Measurements from ENCODE around the gene SF3B2.
"Not testable (repeated sequence)": the region's sequence is repeated elsewhere in the genome, so short reads cannot be mapped to it uniquely, and the experiment has no call there.

SF3B2 gene

GRCh38 chr11:66008095-66008467, 44.1 kb upstream of the SF3B2 start:
- TF ChIP-seq, protein P1, sequence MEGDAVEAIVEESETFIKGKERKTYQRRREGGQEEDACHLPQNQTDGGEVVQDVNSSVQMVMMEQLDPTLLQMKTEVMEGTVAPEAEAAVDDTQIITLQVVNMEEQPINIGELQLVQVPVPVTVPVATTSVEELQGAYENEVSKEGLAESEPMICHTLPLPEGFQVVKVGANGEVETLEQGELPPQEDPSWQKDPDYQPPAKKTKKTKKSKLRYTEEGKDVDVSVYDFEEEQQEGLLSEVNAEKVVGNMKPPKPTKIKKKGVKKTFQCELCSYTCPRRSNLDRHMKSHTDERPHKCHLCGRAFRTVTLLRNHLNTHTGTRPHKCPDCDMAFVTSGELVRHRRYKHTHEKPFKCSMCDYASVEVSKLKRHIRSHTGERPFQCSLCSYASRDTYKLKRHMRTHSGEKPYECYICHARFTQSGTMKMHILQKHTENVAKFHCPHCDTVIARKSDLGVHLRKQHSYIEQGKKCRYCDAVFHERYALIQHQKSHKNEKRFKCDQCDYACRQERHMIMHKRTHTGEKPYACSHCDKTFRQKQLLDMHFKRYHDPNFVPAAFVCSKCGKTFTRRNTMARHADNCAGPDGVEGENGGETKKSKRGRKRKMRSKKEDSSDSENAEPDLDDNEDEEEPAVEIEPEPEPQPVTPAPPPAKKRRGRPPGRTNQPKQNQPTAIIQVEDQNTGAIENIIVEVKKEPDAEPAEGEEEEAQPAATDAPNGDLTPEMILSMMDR (conservative IDR thresholded peaks at IDR 0.05) = no peak
- no peak for TF ChIP-seq ZFX (IDR thresholded peaks at IDR 0.05)

GRCh38 chr11:66008468-66009101, 43.6 kb upstream of the SF3B2 start:
- TF ChIP-seq, protein P1 (conservative IDR thresholded peaks at IDR 0.05) = no peak
- no peak for TF ChIP-seq ZFX (IDR thresholded peaks at IDR 0.05)
- no peak overlapping the region for H3K27ac ChIP-seq

More at GRCh38 chr11:66008095-66008467, 44.1 kb upstream of the SF3B2 start:
- no peak overlapping the region for H3K27ac ChIP-seq

DNA sequence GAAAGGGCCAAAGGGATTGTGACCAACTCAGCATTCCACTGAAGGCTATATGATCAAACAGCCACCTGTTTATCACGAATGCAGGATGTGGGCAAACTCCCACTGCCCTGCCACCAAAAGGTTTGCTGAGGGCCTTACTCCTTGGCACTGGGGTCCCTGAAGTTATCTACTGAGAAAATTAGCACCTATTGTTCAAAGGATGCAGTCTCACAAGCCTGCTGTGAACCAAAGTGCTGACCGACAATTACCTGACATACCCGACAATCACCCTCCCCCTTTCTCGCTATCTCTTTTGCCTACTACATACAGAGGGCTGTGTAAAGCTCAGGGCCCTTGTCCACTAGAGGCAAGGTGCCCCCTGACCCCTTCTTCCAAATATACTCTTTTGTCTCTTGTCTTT, 42.1 kb upstream of the SF3B2 start:
- not testable (repeated sequence) for H3K27ac ChIP-seq

- H3K27ac ChIP-seq = no peak overlapping the region
- TF ChIP-seq ZFX (IDR thresholded peaks at IDR 0.05) = no peak
Observed at GRCh38 chr11:66011239-66011784, 40.9 kb upstream of the SF3B2 start.

DNA sequence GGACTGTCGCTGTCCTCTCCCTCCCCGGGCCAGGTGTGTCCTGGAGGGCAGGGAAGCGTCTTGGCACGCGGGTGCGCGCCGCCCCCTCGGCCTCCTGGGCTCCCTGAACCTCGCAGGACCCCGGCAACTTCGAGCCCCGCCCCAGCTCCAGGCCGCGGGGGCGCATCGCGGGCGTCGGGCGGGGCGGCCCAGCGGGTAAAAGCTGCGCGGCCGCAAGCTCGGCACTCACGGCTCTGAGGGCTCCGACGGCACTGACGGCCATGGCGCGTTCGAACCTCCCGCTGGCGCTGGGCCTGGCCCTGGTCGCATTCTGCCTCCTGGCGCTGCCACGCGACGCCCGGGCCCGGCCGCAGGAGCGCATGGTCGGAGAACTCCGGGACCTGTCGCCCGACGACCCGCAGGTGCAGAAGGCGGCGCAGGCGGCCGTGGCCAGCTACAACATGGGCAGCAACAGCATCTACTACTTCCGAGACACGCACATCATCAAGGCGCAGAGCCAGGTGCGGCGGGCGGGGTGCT, 40.3 kb upstream of the SF3B2 start, which contains the start of gene CST6:
CST6 (plus strand) TSS at position 224 of the 519 bp plus-strand sequence; CDS start at position 261, 37 bp downstream.
- TF ChIP-seq, protein P1 (conservative IDR thresholded peaks at IDR 0.05) = no peak
- TF ChIP-seq ZFX (IDR thresholded peaks at IDR 0.05) = no peak
- no peak within 1 kb of the TSS for H3K27ac ChIP-seq

GRCh38 chr11:66012371-66012945, 39.7 kb upstream of the SF3B2 start:
- no peak overlapping the region for H3K27ac ChIP-seq
- TF ChIP-seq ZFX (IDR thresholded peaks at IDR 0.05) = no peak
- TF ChIP-seq, protein P1 (conservative IDR thresholded peaks at IDR 0.05) = no peak

- no peak overlapping the region for H3K27ac ChIP-seq
Observed at GRCh38 chr11:66012946-66013761, 39.0 kb upstream of the SF3B2 start.

More at GRCh38 chr11:66012946-66013761, 39.0 kb upstream of the SF3B2 start:
- TF ChIP-seq, protein P1 (conservative IDR thresholded peaks at IDR 0.05) = no peak
- no peak for TF ChIP-seq ZFX (IDR thresholded peaks at IDR 0.05)

Measured in C4-2B (cell line).